CD4-positive, alpha-beta T cell treated with Interleukin-17A for 1 hour (primary cell): Measurements from ENCODE around the gene FGD4.

Experiments
- DNase-seq: peaks from one replicate; pipeline ENCODE4 v3.0.0-alpha.2; 2020

Gene FGD4

DNA sequence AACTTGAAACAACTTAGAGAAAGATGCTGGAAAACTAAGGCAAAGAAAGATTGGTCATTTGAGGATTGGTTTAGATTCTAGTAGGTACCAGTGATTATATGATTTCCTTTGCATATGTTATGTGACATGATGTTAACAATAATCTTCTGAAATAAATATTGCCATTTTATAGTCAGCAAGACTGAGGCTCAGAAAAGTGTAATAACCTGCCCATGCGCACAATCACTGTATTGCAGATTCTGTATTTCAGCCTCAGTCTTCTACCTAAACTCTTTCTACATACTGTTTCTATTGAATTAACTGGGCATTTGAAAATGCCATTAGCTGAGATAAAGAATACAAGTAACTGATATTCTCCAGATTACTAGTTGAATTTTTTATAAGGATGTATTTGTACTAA, 61.3 kb downstream of the FGD4 start:
- DNase-seq: no peak

DNA sequence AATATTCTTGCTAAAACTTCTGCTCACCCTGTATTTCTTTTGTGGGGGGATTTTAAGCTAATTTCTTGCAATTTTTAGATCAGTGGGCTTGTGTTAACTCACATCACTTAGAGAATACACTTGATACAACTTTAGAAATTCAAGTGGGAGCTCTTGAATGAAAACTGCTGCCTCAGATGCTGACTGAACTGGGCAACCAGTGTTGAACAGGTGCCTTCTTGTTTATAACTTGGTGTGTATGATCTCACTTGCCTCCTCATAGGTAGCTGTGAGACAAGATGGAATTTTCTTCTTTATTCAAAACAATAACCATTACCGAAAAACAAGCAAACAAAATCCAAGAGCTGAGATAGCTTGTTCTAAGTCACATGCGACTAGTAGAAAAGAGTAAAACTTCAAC, 63.5 kb downstream of the FGD4 start:
- DNase-seq: no peak

DNA sequence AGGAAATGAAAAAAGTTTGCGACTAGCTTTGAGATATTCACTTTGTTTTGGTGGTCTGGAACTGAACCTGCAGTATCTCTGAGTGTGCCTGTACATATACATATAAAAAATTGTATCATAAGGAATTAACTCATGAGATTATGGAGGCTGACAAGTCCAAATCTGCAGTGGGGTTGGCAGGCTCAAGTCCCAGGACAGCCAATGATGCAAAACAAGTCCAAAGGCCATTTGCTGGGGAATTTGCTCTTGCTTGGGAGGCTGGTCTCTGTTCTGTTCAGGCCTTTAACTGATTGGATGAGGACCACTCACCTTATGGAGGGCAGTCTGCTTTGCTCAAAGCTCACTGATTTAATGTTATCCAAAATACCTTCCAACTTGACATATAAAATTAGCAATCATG, 66.8 kb downstream of the FGD4 start:
- DNase-seq: no peak

DNA sequence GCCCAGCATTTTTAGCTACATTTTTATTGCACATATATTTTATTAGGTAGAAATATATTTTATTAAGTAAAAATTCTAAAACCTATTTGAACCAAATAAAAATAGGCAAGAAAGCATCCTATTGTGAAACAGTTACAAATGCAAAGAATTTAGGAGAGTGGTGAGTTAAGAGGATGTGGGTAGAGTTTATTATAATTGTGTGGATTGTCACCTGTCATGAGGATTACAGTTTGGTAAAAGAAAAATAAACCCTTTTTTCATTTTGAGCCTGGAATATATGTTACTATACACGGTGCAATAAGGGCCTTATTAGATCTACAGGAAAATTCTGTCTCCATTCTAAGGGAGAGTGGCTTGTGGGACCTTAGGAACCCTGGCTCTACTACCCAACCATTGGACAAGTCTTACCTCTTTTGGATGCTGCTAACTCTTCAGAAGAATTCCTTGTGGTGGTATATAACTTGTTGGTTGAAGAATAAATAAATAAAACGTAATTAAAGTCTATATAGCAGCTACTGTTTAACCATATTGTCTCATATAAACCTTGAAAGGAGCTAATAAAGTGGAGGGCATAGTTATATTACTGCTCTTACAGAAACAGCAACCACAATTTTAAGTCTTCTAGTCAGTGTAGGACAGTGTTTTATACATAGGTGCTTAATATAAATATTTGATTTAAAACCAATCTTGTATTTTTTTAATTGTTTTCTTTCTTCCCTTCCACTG, 67.8 kb downstream of the FGD4 start:
- no peak for DNase-seq

DNA sequence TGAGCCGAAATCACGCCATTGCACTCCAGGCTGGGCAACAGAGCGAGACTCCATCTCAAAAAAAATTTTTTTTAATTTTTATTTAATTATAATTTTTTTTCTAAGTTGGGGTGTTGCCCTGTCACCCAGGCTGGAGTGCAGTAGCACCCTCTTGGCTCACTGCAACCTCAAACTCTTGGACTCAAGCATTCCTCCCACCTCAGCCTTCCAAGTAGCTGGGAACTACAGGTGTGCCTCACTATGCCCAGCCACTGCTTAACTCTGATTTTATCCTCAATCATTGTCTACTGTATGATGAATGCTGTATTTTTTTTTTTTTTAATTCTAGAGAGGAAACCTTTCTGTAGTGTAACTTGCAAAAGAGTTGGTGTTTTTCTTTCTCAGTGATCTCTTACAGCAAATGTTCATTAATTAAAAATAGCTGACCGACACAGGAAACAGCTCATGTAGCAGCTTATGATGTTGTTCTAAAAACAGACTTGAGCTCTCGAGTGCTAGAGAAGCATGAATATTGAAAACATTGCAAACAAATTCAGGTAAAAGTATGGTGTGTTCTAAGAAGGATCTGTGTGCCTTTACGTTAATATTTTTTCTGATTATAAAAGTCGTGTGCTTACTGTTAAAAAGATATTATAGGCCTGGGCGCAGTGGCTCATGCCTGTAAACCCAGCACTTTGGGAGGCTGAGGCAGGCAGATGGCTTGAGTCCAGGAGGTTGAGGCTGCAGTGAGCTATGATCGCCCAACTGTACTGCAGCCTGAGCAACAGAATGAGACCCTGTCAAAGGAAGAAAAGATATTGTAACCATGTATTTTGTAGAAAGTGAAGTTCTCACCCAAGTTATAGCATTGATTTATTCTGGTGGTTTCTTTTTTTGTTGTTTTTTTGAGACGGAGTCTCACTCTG, 68.9 kb downstream of the FGD4 start:
- no peak for DNase-seq

DNA sequence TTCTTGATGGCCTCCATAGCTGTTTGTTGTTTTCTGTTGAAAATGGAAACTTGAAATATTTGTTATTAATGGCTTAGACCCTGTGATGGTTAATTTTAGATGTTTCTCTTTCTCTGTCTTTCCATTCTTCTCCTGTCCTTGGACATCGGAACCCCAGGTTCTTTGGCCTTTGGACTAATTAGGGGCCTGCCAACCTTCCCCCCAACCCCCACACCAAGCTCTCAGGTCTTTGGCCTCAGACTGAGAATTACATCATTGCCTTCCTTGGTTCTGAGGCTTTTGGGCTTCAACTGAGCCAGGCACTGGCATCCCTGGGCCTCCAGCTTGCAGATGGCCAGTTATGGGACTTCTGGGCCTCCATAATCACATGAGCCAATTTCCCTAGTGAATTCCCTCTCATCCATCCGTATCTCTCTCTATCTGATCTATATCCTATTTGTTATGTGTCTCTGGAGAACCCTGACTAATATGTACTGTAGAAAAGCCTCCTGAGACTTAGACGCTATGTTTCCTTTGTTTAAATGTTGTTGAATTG, 71.6 kb downstream of the FGD4 start:
- no peak for DNase-seq

DNA sequence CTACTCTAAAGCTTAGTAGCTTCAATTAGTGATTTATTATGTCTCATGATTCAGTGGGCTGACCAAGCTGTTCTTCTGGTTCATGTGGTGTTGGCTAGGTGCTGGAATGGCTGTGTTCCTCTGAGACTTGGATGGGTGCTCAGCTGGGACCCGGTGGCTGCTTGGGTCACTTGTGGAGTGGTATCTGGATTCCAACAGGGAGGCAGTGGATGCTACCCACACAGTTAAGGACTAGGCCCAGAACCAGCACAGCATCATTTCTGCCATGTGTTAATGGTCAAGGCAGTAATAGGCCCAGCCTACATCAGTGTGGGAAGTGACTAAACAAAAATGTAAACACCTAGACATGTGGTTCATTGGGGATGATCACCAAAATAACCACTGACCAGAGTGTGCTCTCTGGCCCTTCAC, 72.2 kb downstream of the FGD4 start:
- no peak for DNase-seq

DNA sequence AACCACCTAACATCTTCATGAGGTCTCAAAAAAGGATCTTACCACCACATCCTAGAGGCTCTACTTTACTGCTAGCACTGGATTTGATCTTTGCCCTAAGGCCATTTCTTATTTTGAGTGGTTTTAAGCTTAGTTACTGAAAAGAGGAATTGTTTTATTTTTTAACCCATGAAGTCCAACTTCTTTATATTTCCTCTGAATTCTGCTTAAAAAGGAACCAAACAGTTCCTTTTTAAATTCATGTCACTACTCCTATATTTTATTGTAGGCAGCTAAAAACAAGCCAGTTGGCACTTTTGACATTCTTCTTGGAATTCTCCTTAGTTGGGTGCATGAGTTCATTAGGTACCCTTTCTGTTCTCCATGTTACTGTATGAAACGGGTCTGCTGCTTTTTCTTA, 76.4 kb downstream of the FGD4 start:
- DNase-seq: no peak

DNA sequence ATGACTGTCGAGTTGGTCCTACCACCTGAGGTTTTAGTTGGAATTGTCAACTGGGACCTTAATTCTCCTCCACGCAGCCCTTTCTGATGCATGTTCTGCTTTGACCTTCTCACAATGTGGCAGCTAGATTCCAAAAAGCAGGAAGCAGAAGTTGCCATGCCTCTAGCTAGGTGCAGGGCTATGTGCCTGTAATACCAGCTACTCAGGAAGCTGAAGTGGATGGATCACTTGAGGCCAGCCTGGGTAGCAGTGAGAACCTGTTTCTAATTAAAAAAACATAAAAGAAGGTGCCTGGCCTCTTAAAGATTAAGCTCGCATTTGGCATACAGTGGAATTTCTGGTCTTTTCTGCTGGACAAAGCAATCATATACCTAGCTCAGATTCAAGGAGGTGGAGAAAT, 77.1 kb downstream of the FGD4 start:
- DNase-seq: no peak

DNA sequence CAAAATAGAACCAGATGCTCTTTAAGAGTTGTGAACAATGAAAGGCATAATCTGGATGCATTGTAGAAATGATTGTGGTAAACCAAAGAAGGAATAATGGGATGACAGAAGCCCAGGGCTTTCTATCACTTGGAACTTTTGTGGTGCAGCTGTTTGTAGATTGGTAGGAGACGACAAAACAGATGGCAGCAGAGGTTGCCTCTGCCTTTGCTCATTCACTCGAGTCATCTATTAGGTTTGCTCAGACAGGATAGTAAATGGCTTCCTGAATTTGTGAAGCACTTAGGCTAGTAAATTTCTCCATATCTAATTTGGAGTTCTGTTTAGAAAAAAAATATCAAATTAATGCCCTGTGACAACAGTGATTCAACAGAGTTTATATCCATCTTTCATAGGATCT, 78.4 kb downstream of the FGD4 start:
- no peak for DNase-seq

DNA sequence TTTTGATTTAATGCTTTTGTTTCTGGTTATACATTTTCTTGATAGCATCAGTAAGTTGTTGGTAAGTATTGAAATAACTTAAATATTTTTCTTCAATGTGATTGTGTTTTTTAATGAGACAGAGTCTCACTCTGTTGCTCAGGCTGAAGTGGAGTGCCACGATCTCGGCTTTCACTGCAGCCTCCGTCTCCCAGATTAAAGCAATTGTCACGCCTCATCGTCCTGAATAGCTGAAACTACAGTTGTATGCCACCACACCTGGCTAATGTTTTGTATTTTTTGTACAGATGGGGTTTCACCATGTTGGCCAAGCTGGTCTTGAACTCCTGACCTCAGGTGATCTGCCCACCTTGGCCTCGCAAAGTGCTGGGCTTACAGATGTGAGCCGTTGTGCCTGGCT, 78.8 kb downstream of the FGD4 start:
- no peak for DNase-seq

DNA sequence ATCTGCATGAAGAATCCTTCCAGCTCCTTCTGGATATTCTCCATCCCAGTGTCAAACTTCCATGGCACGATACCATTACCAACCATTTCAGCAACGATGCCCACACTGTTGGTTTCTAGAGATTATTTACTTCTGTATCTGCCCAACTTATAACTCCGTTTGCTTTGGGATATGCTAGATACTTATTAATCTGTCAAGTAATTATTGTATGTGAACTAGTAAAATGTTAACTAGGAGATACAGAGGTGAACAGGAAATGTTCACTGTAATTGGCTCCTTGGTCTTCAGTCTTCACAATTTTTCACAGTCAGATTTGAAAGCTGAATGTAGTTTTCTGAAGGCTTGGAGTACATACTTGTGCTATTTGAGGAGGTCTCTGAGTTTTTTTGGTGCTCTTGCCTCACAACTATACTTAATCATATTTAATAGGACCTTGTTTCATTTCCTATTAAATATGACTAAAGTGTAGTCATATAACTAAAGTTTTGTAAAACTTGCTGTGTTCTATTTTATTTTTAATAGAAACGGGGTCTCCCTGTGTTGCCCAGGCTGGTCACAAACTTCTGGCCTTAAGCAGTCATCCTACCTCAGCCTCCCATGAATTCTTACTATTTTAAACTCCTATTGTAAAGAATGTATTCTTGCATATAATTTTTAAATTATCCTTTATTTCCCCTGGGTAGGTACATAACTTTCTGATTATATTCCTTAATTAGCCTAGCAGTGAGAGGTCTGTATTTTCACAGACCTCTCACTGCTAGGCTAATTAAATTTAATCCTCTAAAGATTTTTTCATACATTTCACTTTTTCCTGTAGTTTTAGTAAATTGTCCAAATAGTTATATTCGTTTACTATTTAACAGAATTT, 79.7 kb downstream of the FGD4 start:
- no peak for DNase-seq

DNA sequence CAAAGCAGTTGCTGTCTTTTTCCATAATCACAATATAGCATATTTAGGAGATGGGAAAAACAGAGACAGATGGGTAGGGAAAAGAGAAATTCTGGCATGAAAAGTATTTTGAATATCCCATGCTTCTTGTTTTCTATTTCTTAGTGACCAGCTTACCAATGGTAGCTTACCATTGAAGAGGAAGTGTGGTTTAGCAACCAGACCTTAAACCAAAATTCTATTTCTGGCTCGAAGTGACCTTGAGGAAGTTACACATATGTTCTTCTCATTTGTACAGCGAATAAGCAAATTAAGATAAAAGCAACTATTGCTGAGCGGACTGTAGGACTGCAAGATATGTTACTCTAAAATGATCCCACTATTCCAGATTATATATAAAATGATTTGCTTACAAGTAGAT, 82.9 kb downstream of the FGD4 start:
- DNase-seq: no peak

DNA sequence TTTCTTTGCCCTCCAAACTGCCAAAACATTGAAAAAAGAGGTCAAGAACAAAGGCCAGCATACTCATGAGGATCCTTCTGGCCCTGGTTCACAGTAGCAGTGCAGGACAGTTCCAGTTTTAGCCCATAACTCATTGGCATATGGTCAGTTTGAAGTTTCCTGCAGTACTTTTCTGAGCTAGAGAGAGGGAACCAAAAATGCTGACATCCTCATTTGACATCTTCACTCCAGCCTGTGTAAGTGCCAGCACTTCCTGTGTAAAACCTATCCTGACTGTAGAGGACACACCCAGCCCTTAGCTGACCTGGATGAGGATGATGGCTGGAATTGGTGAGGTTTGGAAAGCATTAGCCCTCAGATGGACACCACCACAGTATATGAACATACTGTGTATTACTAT, 84.1 kb downstream of the FGD4 start:
- DNase-seq: no peak

DNA sequence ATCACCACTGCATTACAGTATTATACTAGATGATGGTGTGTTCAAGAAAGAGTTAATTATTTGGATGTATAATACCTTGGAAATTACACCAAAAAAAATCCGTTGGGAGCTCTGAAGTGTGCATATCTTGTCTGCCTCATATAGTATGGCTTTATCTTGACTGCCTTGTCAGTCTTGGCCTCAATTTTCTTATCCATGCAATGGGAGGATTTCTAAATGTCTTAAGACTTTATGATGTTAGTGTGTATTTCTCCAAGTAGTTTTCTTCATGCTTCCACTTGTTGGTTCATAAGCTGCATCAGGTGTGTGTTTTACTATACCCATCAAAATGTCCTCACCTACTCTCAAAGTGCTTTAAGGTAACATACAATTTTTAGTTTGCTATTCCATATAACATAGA, 84.6 kb downstream of the FGD4 start:
- no peak for DNase-seq

DNA sequence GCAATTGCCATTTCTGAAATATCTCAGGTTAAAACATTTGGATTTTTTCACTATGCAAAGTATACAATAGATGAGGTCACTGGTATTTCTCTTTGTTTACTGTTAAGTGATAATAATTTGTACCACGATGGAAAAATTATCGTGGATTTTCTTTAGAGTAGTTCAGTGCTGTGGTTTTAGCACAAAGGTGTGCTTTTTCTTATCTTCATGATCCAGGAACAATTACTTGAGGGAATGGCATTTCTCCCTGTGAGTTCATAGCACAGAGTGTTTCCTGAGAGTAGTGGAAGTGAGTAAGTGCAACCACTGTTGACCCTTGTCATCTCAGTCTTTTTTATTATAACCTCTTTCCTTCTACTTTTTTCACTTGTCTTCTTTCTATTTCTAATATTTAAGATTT, 86.8 kb downstream of the FGD4 start:
- DNase-seq: no peak

DNA sequence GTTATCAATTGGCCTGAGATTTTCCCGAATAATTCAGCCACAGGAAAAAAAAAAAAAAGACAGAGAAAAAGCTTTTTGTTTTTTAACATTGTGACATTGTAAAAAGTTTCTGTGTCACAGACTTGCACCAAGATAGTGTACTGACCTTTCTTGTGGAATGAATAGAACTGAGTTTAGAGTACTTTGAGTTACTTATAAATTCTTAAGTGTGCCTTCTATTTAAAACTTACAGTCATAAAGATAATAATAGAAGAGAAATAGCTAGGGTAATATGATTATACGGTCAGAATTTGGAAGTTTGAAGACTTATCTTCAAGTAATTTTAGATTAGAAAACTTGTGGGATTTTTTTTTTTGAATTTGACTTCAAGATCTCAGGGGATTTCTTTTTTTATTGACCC, 88.8 kb downstream of the FGD4 start:
- no peak for DNase-seq

DNA sequence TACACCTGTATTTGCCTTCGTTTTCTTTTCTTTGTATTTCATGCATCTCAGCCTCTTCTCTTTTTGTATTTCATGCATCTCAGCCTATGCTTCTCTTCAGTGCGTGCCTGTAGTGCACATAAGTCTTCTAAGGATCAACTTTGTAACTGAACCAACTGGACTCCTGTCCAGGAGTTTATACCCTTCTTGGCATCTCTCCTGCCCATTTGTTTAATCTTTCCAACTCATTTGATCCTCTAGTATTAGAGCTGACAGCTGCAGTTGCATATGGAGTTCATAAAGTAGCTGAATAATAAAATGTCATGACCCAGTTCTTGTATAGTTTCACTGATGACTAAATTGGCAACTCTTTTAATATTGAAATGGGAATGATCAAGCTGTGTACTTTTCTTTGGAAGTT, 89.7 kb downstream of the FGD4 start:
- no peak for DNase-seq

DNA sequence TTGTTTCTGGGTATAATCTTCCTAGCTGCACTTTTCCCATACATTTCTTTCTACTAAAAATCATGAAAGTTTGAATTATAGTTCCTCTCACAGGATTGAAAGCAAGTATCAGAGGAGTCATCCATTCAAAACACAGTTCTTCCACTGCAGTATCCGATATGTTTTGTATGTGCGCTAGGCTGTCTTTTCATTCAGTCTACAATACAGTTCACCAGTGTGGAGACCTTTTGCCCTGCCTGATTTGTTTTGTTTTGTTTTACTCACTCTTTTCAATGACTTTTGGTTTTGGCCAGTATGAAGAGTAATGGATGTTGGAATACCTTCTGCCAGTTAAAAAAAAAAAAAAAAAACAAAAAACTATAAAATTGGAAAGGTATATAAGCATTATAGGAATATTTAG, 91.4 kb downstream of the FGD4 start:
- no peak for DNase-seq

DNA sequence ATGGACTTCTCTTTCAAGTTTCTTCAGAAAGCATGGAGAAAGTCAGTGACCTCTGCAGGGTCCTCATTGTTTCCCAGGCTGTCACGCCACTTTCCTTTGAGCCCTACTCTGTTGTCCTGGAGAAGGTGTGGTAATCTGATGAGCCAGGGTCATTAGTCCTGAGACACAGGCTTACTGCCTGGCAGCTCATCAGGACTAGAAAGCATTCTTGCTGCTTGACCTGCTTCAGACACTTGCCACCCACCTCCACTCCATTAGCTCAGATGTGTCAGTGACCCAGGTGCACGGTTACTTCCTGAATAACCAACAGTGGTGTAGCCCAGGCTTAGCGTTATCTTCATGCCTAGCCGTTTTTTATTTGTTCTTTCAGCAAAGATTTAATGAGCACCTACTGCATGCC, 93.9 kb downstream of the FGD4 start:
- no peak for DNase-seq

DNA sequence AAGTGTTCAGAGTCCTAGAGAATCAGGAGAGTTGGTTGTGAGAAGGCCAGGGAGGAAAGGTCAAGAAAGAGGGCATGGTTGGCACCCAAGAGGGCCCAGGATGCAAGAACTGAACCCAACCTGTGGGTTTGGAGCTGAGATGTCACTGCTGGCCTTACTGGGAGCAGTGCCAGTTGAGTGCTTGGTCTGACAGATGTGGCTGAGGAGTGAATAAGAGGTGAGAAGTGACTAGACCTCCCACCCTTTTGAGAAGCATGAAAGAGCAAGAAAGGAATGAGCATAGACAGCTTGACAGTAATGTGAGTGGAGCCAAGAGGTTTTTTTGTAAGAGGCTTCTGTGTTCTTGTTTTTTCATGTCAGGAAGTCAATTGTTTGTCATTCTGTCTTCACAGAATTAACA, 95.3 kb downstream of the FGD4 start:
- no peak for DNase-seq

DNA sequence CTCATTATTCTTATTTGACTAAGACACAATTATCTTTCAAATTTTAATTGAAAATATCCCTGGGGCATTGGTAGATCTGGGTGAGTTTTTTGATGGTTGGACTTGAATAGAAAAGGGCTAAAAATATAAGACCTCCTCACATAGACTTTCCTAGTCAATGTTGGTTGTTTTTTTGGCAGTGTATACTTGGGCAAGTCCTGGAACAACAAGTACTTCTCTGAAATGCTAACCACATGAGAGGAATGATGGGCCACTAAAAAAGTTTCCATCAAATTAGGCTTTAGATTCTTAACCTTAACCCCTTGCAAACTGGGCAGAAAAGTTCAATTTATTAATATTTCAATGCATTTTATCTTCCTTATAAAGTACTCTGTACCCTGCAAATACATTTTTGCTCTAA, 97.6 kb downstream of the FGD4 start:
- DNase-seq: no peak

DNA sequence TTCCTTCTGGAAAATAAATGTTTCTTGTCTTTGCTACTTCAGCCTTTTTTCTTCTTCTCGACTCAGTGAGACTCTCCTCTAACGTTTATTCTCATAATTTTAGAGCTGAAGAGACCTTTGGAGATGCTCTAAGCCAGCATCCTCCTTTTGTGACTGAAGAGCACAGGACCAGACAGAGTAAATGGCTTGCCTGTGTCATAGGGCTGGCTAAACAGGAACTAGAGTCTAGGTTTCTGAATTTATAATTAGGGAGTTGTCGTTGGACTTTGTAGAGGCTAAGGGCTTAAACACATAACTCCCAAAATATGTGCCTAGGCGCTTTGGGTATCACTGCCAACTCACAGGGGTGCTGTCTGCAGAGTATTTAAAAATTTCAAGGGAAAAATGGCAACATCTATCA, 98.5 kb downstream of the FGD4 start:
- DNase-seq: no peak
